Epithelial cell of proximal tubule (primary cell): ENCODE data around the gene PPP3CA. TPM values are rescaled to one million over a fixed set of nuclear protein-coding genes. Genes with fewer than 3 reads are reported as not detected.
A peak's percentile ranks its signal among the peaks of the same experiment; 100 is the strongest.
"Not testable (repeated sequence)": the region's sequence is repeated elsewhere in the genome, so short reads cannot be mapped to it uniquely, and the experiment has no call there.

Experiments
- DNase-seq: peaks from one replicate; pipeline ENCODE4 v3.0.0-alpha.2; 2011; ENCODE audit warnings: low read depth
- H3K4me3 ChIP-seq: 2 replicates; pipeline ENCODE4 v1.5.1; 2011; ENCODE audit warnings: low read depth, mild to moderate bottlenecking, low read length
- total RNA-seq: library from RNA; depleted of rRNA; stranded (reverse); fragments of >200 nt; gene quantifications from 2 replicates; pipeline ENCODE4 v1.2.3, GENCODE V29; 2015
- TF ChIP-seq, protein P1 (sequence below): conservative IDR thresholded peaks from 2 replicates; pipeline ENCODE4 v1.5.1; 2012; ENCODE audit warnings: low read depth, mild to moderate bottlenecking, low read length

Gene PPP3CA
- total RNA-seq, 1 donor from 2014 or later = 16.5 TPM

DNA sequence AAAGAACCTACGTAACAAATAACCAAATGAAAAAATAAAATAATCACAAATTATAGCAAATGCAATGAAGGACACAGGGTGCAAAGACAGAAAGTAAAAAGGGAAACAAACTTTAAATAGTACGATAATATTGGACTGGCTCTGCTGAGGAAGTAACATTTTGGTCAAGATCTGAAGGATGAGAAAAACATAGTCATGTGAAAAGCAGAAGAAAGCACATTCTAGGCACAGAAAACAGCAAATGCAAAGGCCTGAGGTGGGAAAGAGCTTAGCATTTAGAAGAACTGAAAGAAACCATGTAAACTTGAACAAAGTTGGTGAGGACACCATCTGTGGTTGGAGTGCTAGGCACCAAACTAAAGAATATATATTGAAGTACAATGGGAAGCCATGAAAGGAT is 111.2 kb downstream of the PPP3CA start:
- no peak overlapping the region for H3K4me3 ChIP-seq
- TF ChIP-seq, protein P1, sequence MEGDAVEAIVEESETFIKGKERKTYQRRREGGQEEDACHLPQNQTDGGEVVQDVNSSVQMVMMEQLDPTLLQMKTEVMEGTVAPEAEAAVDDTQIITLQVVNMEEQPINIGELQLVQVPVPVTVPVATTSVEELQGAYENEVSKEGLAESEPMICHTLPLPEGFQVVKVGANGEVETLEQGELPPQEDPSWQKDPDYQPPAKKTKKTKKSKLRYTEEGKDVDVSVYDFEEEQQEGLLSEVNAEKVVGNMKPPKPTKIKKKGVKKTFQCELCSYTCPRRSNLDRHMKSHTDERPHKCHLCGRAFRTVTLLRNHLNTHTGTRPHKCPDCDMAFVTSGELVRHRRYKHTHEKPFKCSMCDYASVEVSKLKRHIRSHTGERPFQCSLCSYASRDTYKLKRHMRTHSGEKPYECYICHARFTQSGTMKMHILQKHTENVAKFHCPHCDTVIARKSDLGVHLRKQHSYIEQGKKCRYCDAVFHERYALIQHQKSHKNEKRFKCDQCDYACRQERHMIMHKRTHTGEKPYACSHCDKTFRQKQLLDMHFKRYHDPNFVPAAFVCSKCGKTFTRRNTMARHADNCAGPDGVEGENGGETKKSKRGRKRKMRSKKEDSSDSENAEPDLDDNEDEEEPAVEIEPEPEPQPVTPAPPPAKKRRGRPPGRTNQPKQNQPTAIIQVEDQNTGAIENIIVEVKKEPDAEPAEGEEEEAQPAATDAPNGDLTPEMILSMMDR = no peak
- DNase-seq = no peak

DNA sequence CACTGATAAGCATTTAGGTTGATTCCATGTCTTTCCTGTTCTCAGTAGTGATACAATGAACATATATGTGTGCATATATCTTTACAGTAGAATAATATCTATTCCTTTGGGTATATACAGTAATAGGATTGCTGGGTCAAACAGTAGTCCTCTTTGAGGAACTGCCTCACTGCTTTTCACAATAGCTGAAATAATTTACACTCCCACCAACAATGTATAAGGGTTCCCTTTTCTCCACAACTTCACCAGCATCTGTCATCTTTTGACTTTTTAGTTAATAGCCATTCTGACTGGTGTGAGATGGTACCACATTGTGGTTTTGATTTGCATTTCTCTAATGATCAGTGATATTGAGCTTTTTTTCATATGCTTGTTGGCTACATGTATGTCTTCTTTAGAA is 113.2 kb downstream of the PPP3CA start:
- not testable (repeated sequence) for DNase-seq, H3K4me3 ChIP-seq

DNA sequence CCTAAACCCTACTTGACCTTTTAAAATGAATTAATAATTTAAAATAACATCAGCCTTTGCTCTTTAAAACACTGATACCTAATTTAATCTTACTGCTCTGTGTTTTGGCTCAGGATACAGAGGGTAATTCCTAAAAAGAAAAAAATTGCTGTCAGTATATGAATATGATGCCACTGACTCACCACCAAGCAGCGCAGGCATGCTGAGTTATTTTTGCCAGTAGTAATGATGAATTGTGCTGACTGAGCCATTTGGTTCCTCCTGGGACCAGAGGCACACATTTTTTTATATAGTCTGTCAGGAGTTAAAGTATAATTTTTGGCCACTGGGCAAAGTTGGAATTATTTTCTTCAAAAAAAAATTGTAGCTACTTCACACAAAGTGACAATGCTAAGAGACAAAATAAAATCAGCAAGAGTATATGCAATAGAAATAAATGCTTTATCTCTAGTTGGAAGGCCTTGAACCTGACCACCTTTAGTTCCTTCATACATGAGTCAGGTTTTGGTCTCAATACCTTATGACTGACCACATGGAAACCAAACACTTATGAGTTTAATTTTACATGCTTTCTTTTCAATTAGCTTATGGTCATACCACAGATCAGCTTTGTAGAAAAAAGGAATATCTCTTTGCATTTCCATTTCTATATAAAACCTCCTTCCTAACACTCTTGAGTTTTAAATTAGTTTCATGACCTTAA is 115.1 kb downstream of the PPP3CA start:
- H3K4me3 ChIP-seq = no peak overlapping the region
- no peak for DNase-seq
- TF ChIP-seq, protein P1 = no peak

DNA sequence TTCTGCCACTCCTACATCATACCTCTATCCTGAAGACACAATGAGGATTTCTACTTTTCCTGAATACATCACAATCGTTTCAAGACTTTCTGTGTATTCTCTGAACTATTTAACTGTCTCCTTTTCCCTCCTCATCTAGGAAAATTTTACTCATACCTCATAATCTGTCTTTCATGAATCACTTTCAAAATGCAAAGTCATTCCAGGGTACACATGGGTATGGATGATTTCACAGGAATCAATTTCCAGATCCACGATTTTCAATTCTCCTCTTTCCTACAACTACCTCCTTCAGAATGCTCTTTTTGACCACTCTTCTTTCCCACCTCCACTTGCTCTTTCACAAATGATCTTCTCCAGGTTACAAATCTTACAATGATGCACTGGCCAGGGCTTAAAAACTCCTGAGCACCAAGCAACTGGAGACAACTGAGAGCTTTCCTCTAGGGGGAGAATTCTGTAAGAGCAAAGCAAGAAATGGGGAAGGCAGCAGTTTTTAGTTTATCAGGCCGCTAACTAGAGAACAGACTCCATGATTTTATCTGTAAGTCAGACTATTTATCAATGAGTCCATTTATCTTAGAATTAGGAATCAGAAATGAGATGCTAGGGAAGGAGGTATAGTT is 116.4 kb downstream of the PPP3CA start:
- no peak for DNase-seq
- H3K4me3 ChIP-seq = no peak overlapping the region
- TF ChIP-seq, protein P1 = peak; percentile 19

DNA sequence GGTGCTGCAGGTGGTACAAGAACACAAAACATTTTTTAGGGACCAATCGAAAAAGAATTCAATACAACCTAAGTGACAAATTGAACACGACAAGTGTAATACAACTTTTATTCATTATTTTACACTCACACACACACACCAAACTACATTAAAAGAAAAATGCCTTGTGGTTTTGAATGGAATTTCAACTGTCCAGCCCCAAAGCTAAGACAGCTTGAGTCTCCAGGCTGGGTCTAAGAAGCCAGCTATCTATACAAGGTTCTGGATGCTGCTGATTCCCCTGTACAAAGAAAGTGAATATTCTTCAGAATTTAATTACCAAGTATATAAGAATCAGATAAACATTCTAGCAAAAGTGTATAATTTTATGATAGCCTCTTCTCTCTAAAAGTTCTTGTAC is 118.2 kb downstream of the PPP3CA start:
- no peak for DNase-seq
- TF ChIP-seq, protein P1 = no peak
- H3K4me3 ChIP-seq = no peak overlapping the region

DNA sequence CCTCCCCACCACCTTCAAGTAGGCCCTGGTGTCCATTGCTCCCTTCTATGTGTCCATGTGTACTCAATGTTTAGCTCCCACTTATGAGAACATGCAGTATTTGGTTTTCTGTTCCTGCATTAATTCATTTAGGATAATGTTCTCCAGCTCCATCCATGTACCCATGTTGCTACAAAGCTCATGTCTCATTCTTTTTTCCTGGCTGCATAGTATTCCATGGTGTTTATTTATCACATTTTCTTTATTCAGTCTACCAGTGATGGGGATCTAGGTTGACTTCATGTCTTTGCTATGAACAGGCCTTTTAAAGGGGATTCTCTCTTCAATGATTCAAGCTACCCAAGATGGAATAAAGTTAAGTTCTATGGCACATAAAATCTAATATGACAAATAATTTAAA is 119.6 kb downstream of the PPP3CA start:
- no peak for DNase-seq
- no peak overlapping the region for H3K4me3 ChIP-seq
- TF ChIP-seq, protein P1 = no peak

DNA sequence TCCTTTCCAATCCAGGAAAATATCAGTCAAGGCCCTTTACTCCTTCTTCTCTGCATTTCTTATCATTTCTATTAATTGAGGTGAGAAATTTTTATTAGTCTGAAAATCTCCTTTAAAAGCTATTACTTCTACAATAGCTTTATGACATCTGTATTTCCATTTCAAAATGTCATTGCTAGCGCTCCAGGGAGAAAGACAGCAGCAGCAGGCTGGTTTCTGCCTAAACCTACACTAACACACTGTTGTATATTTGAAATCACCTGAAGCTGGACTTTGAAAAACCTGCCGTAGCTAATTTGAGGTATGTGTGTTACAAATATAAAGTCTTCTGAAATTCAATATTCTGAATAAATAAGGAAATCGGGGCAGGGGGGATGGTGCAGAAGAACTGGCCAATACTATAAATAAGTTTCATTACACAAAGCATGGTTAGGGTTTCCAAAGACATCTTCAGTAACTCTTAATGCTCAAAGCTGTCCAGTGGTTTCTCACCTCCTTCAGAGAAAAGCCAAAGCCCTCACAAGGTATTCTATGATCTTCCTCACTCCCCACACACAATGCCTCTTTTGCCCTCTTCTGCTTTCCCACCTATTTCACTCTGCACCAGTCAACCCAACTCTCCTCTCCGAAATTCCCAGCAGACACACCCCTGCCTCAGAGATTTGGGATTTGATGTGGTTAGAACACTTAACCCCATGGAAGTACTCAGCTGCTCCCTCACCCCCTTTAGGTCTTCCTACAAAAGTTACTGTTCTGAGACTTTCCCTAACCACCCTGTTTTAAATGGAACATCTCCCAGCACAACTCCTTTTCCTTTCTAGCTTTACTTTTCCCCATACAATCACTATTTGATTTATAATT is 122.7 kb downstream of the PPP3CA start:
- no peak for DNase-seq
- H3K4me3 ChIP-seq = no peak overlapping the region
- TF ChIP-seq, protein P1 = no peak
